Stimulated activated CD4-positive, alpha-beta T cell treated with anti-CD3 and anti-CD28 coated beads, TNF-alpha, amount 100 ng/mL, for 24 hours (primary cell): ENCODE data around the gene HSD17B1.
"Not testable (repeated sequence)": the region's sequence is repeated elsewhere in the genome, so short reads cannot be mapped to it uniquely, and the experiment has no call there.

Source experiments
- DNase-seq, 3 experiments: peaks; one replicate each; pipeline ENCODE4 v3.0.0-alpha.2; 2020; ENCODE audit warnings: low read depth in 3 of 3

The HSD17B1 gene

GRCh38 chr17:42525221-42525620, 27.5 kb upstream of the HSD17B1 start:
- no peak for DNase-seq

- no peak for DNase-seq
These were observed 26.7 kb upstream of the HSD17B1 start for GRCh38 chr17:42526031-42526444.

GRCh38 chr17:42527932-42528331, 24.8 kb upstream of the HSD17B1 start:
- no peak for DNase-seq

GRCh38 chr17:42529061-42529460, 23.7 kb upstream of the HSD17B1 start:
- DNase-seq = no peak

- DNase-seq = no peak
These were observed 21.7 kb upstream of the HSD17B1 start for GRCh38 chr17:42530952-42531454.

GRCh38 chr17:42531455-42532354, 21.0 kb upstream of the HSD17B1 start:
- peak in 1 of 3 experiments; percentile 41 for DNase-seq

GRCh38 chr17:42535155-42536047, 17.3 kb upstream of the HSD17B1 start:
- DNase-seq = no peak

- DNase-seq = peak; percentile 71 to 90 (median 72)
These were observed 16.7 kb upstream of the HSD17B1 start, which contains the start of gene NAGLU for GRCh38 chr17:42536048-42536371. Gene NAGLU, plus strand, starts transcription at chr17:42536241. Its CDS starts 32 bp downstream, at chr17:42536273.

- DNase-seq = peak; percentile 42 to 81 (median 59)
These were observed 16.2 kb upstream of the HSD17B1 start for GRCh38 chr17:42536372-42537155.

GRCh38 chr17:42537156-42537805, 15.4 kb upstream of the HSD17B1 start:
- DNase-seq = no peak

GRCh38 chr17:42537826-42538451, 14.8 kb upstream of the HSD17B1 start:
- DNase-seq = no peak

GRCh38 chr17:42538482-42538881, 14.2 kb upstream of the HSD17B1 start:
- no peak for DNase-seq

- DNase-seq = not testable (repeated sequence)
These were observed 12.2 kb upstream of the HSD17B1 start for GRCh38 chr17:42540558-42540957.

GRCh38 chr17:42541041-42541833, 11.5 kb upstream of the HSD17B1 start:
- no peak for DNase-seq

- no peak for DNase-seq
These were observed 9.3 kb upstream of the HSD17B1 start for GRCh38 chr17:42543190-42544079.

- no peak for DNase-seq
These were observed 7.8 kb upstream of the HSD17B1 start for GRCh38 chr17:42544874-42545283.

- not testable (repeated sequence) for DNase-seq
These were observed 6.8 kb upstream of the HSD17B1 start for GRCh38 chr17:42545755-42546505.

- DNase-seq = no peak
These were observed 5.7 kb upstream of the HSD17B1 start for GRCh38 chr17:42547001-42547461.
